Endothelial cell of umbilical vein (primary cell): ENCODE measurements around the gene PCDHGB7. TPM values are rescaled to one million over a fixed set of nuclear protein-coding genes. Genes with fewer than 3 reads are reported as not detected.

ENCODE experiments used
- BruUV-seq: library from RNA; stranded (reverse); fragments of 400-500 nt; replicated peaks from 2 replicates; lab custom pipeline; 2021; lab: Mats Ljungman, UMichigan
- CTCF ChIA-PET: fragments of 300-600, 350-600 bp; sonication (Branson Sonifier 250); formaldehyde crosslinking; loops from one replicate; lab custom pipeline; 2021; ENCODE audit warnings: antibody characterized with exemption, inconsistent platforms; lab: Charles Lee
- POLR2A ChIA-PET: fragments of 300-600, 350-600 bp; sonication (Branson Sonifier 250); formaldehyde crosslinking; loops from one replicate; lab custom pipeline; 2021; ENCODE audit warnings: antibody characterized with exemption, inconsistent platforms; lab: Charles Lee
- DNase-seq: peaks from one replicate; pipeline ENCODE4 v3.0.0-alpha.2; 2011; ENCODE audit warnings: low read depth, low spot score
- FAIRE-seq: peaks from 2 replicates; lab custom pipeline; 2011; peaks lifted over from hg19 to GRCh38; lab: Jason Lieb, UNC
- H2AFZ ChIP-seq: 2 replicates; pipeline ENCODE4 v1.6.0; 2012; ENCODE audit warnings: low read depth, low read length, control low read depth, inconsistent platforms
- H3K27ac ChIP-seq: 2 replicates; pipeline ENCODE4 v1.5.1; 2011; ENCODE audit warnings: low read depth, mild to moderate bottlenecking, control low read depth, low read length, moderate library complexity; ENCODE audit not compliant: insufficient read depth
- H3K27me3 ChIP-seq, 2 experiments: 2 replicates each; pipeline versions ENCODE4 v1.6.0 to v1.6.1; 2011; ENCODE audit warnings: low read length in 2 of 2, mixed read lengths in 1 of 2; ENCODE audit not compliant: control insufficient read depth in 2 of 2, insufficient read depth in 2 of 2
- H3K36me3 ChIP-seq, 2 experiments: 2 replicates in 1 of 2; 3 replicates in 1 of 2; pipeline ENCODE4 v1.5.1; 2011; ENCODE audit warnings: low read length in 2 of 2, mild to moderate bottlenecking in 1 of 2, moderate library complexity in 1 of 2; ENCODE audit not compliant: control insufficient read depth in 2 of 2, insufficient read depth in 2 of 2; ENCODE audit errors: extremely low read depth in 1 of 2
- H3K4me1 ChIP-seq: 3 replicates; pipeline ENCODE4 v1.5.1; 2011; ENCODE audit warnings: mild to moderate bottlenecking, low read length; ENCODE audit not compliant: control insufficient read depth, insufficient read depth; ENCODE audit errors: extremely low read depth
- H3K4me2 ChIP-seq: 2 replicates; pipeline ENCODE4 v1.6.1; 2011; ENCODE audit warnings: low read length, control low read depth, mixed read lengths; ENCODE audit not compliant: insufficient read depth
- H3K4me3 ChIP-seq, 3 experiments: fragments of 200-600 bp in 1 of 3; sonication (generic), shearing (Covaris generic) in 1 of 3; replicated peaks in 1 of 3; 2 replicates each; pipeline ENCODE4 v1.5.1; 2011 to 2016; ENCODE audit warnings: control low read depth in 3 of 3, low read length in 3 of 3, mild to moderate bottlenecking in 2 of 3, inconsistent platforms in 1 of 3, low read depth in 1 of 3, moderate library complexity in 1 of 3; ENCODE audit not compliant: insufficient read depth in 1 of 3
- H3K79me2 ChIP-seq: 2 replicates; pipeline ENCODE4 v1.6.0; 2012; ENCODE audit warnings: low read length, inconsistent platforms; ENCODE audit not compliant: control insufficient read depth, insufficient read depth
- H3K9ac ChIP-seq: replicated peaks from 2 replicates; pipeline ENCODE3; 2011; ENCODE audit warnings: low read length, control low read depth; ENCODE audit not compliant: insufficient read depth; ENCODE audit errors: extremely low read depth
- H3K9me1 ChIP-seq: replicated peaks from 3 replicates; pipeline ENCODE4 v1.6.0; 2011; ENCODE audit warnings: mild to moderate bottlenecking, low read length; ENCODE audit not compliant: control insufficient read depth, insufficient read depth; ENCODE audit errors: extremely low read depth
- H3K9me3 ChIP-seq: replicated peaks from 2 replicates; pipeline ENCODE4 v1.5.1; 2012; ENCODE audit warnings: low read length, inconsistent platforms; ENCODE audit not compliant: control insufficient read depth, insufficient read depth
- H4K20me1 ChIP-seq: replicated peaks from 2 replicates; pipeline ENCODE3; 2011; ENCODE audit warnings: mild to moderate bottlenecking, low read length; ENCODE audit not compliant: control insufficient read depth, insufficient read depth; ENCODE audit errors: extremely low read depth
- CTCF ChIP-seq, 2 donors: IDR thresholded peaks; 1 replicate in 1 of 2; 2 replicates in 1 of 2; pipeline ENCODE4 v1.5.1; 2011; ENCODE audit warnings: low read length in 2 of 2, mild to moderate bottlenecking in 2 of 2, moderate library complexity in 2 of 2, control low read depth in 1 of 2, inconsistent platforms in 1 of 2, low read depth in 1 of 2; ENCODE audit not compliant: insufficient read depth in 1 of 2; ENCODE audit errors: extremely low read depth in 1 of 2
- FOS ChIP-seq: IDR thresholded peaks from 2 replicates; pipeline ENCODE4 v1.6.1; 2011; ENCODE audit warnings: mild to moderate bottlenecking, low read length, moderate library complexity, borderline replicate concordance; ENCODE audit not compliant: insufficient read depth
- JUN ChIP-seq: IDR thresholded peaks from 2 replicates; pipeline ENCODE4 v1.6.1; 2011; ENCODE audit warnings: borderline replicate concordance, low read depth; ENCODE audit not compliant: insufficient read length, insufficient read depth
- MAX ChIP-seq: IDR thresholded peaks from 2 replicates; pipeline ENCODE4 v1.6.1; 2011; ENCODE audit not compliant: insufficient read depth, insufficient read length
- MYC ChIP-seq: IDR thresholded peaks from one replicate; pipeline ENCODE4 v1.6.1; 2011; ENCODE audit warnings: mild to moderate bottlenecking, low read depth, low read length
- POLR2A ChIP-seq: IDR thresholded peaks from 2 replicates; pipeline ENCODE4 v1.6.1; 2012; ENCODE audit warnings: low read depth, mild to moderate bottlenecking, control low read depth, low read length
- dilution Hi-C: fragments of 300-500 bp; cut with MboI; formaldehyde crosslinking; loops from one replicate; pipeline ENCODE4 v1.15.0; 2019; ENCODE audit warnings: low sequenced_read_pairs; ENCODE audit not compliant: extremely low pct_ligation_motif_present
- intact Hi-C: fragments of 100-400 bp; cut with micrococcal nuclease; formaldehyde crosslinking; loops from one replicate; pipeline ENCODE4 v1.10.0; 2022
- polyA plus RNA-seq, 4 experiments: library from polyadenylated mRNA; depleted of rRNA in 3 of 4; stranded (reverse) in 3 of 4; unstranded in 1 of 4; fragments of >200 nt; gene quantifications; 2 replicates each; pipeline versions ENCODE4 v1.2.1 to v1.2.3, GENCODE V29; 2011 to 2012; ENCODE audit warnings: missing spikeins in 1 of 4
- total RNA-seq: library from RNA; stranded (reverse); gene quantifications from 2 replicates; pipeline ENCODE4 v1.2.3, GENCODE V29; 2021

Gene PCDHGB7
- total and polyA plus RNA-seq, 2 donors (not counting 3 experiments of a cell fraction or from before 2014, with no cell fraction given), result 6.5 to 13.0 TPM

GRCh38 chr5:141465351-141465750 is 47.9 kb downstream of the PCDHGB7 start:
- H2AFZ ChIP-seq, result no peak overlapping the region
- H3K27me3 ChIP-seq, result no peaks in the 10 kb centered on the region
- DNase-seq, result no peak
- H3K4me2 ChIP-seq, result no peak overlapping the region
- H3K9me3 ChIP-seq, result no peaks in the 10 kb centered on the region
- dilution Hi-C loops, result no loop called here
- ChIA-PET POLR2A (no interaction called here), CTCF (interaction anchor here (0.7 to 1.5 kb wide), 4 partner anchors 10 to 35 kb away, joined by 3 to 5 read pairs (median 3); partner anchors contain the start of gene PCDHGA12)
- no peak overlapping the region for H3K4me3 ChIP-seq
- no peak overlapping the region for H3K9ac ChIP-seq
- no peaks in the 10 kb centered on the region for H3K9me1 ChIP-seq
- BruUV-seq, result no TSS peak
- H3K27ac ChIP-seq, result no peak overlapping the region
- FAIRE-seq, result no peak
- no peak for TF ChIP-seq FOS
- no peak for TF ChIP-seq POLR2A
- TF ChIP-seq MYC, result no peak
- TF ChIP-seq CTCF (IDR thresholded peaks at IDR 0.05; ENCODE audit: extremely low read depth in 1 of 2, insufficient read depth in 1 of 2, low read depth in 1 of 2, low read length in 2 of 2), result no peak
- TF ChIP-seq MAX, result no peak
- no peak for TF ChIP-seq JUN
- intact Hi-C loops, result no loop called here
- no peaks in the 10 kb centered on the region for H3K79me2 ChIP-seq
- H3K36me3 ChIP-seq, result no peaks in the 10 kb centered on the region
- no peaks in the 10 kb centered on the region for H3K4me1 ChIP-seq
- no peaks in the 10 kb centered on the region for H4K20me1 ChIP-seq

Other genes with a start within 250 kb of the PCDHGB7 start
Only the 30 nearest of the 37 such genes appear.
- 0.16 and 0.18 TPM in 2 replicates for gene PCDHB11, start 218.1 kb upstream of the PCDHGB7 start, total RNA-seq
- gene PCDHB11, start 218.1 kb upstream of the PCDHGB7 start, polyA plus RNA-seq, result 0.11 and 0.13 TPM in 2 replicates
- gene PCDHB12, start 209.0 kb upstream of the PCDHGB7 start, total RNA-seq, result 0.18 and 0.20 TPM in 2 replicates
- gene PCDHB12, start 209.0 kb upstream of the PCDHGB7 start, polyA plus RNA-seq, result 0.36 and 0.41 TPM in 2 replicates
- 0.65 and 0.77 TPM in 2 replicates for gene PCDHB13, start 203.8 kb upstream of the PCDHGB7 start, total RNA-seq
- gene PCDHB13, start 203.8 kb upstream of the PCDHGB7 start, polyA plus RNA-seq, result 0.57 and 0.64 TPM in 2 replicates
- 0.55 and 1.0 TPM in 2 replicates for gene PCDHB14, start 194.3 kb upstream of the PCDHGB7 start, total RNA-seq
- gene PCDHB14, start 194.3 kb upstream of the PCDHGB7 start, polyA plus RNA-seq, result 0.72 and 0.73 TPM in 2 replicates
- gene PCDHB15, start 172.3 kb upstream of the PCDHGB7 start, total RNA-seq, result 0.55 and 0.69 TPM in 2 replicates
- gene PCDHB15, start 172.3 kb upstream of the PCDHGB7 start, polyA plus RNA-seq, result 0.51 and 0.55 TPM in 2 replicates
- 0.39 and 0.46 TPM in 2 replicates for gene SLC25A2, start 113.6 kb upstream of the PCDHGB7 start, total RNA-seq
- gene SLC25A2, start 113.6 kb upstream of the PCDHGB7 start, polyA plus RNA-seq, result not detected in 2 replicates
- 55.0 and 62.0 TPM in 2 replicates for gene TAF7, start 96.9 kb upstream of the PCDHGB7 start, total RNA-seq
- 14.2 and 21.8 TPM in 2 replicates for gene TAF7, start 96.9 kb upstream of the PCDHGB7 start, polyA plus RNA-seq
- gene PCDHGA1, start 87.2 kb upstream of the PCDHGB7 start, total RNA-seq, result 0.22 and 0.30 TPM in 2 replicates
- 0.44 and 0.45 TPM in 2 replicates for gene PCDHGA1, start 87.2 kb upstream of the PCDHGB7 start, polyA plus RNA-seq
- 0.58 and 1.2 TPM in 2 replicates for gene PCDHGA2, start 78.9 kb upstream of the PCDHGB7 start, total RNA-seq
- gene PCDHGA2, start 78.9 kb upstream of the PCDHGB7 start, polyA plus RNA-seq, result 1.9 and 2.0 TPM in 2 replicates
- gene PCDHGA3, start 73.8 kb upstream of the PCDHGB7 start, total RNA-seq, result 1.1 and 1.2 TPM in 2 replicates
- gene PCDHGA3, start 73.8 kb upstream of the PCDHGB7 start, polyA plus RNA-seq, result 0.88 and 1.2 TPM in 2 replicates
- gene PCDHGB1, start 67.6 kb upstream of the PCDHGB7 start, total RNA-seq, result 0.58 and 0.62 TPM in 2 replicates
- 0.39 and 0.48 TPM in 2 replicates for gene PCDHGB1, start 67.6 kb upstream of the PCDHGB7 start, polyA plus RNA-seq
- 3.0 TPM in 2 replicates for gene PCDHGA4, start 62.7 kb upstream of the PCDHGB7 start, total RNA-seq
- 2.4 and 2.6 TPM in 2 replicates for gene PCDHGA4, start 62.7 kb upstream of the PCDHGB7 start, polyA plus RNA-seq
- 1.9 and 2.9 TPM in 2 replicates for gene PCDHGB2, start 57.7 kb upstream of the PCDHGB7 start, total RNA-seq
- gene PCDHGB2, start 57.7 kb upstream of the PCDHGB7 start, polyA plus RNA-seq, result 1.1 TPM in 2 replicates
- gene PCDHGA5, start 53.5 kb upstream of the PCDHGB7 start, total RNA-seq, result 0.78 and 0.93 TPM in 2 replicates
- gene PCDHGA5, start 53.5 kb upstream of the PCDHGB7 start, polyA plus RNA-seq, result 0.36 and 0.51 TPM in 2 replicates
- gene PCDHGB3, start 47.4 kb upstream of the PCDHGB7 start, total RNA-seq, result 1.7 and 2.0 TPM in 2 replicates
- gene PCDHGB3, start 47.4 kb upstream of the PCDHGB7 start, polyA plus RNA-seq, result 1.4 and 1.8 TPM in 2 replicates
- gene PCDHGA6, start 43.8 kb upstream of the PCDHGB7 start, total RNA-seq, result 2.7 and 2.9 TPM in 2 replicates
- gene PCDHGA6, start 43.8 kb upstream of the PCDHGB7 start, polyA plus RNA-seq, result 2.6 and 2.7 TPM in 2 replicates
- 1.5 and 1.8 TPM in 2 replicates for gene PCDHGA7, start 34.9 kb upstream of the PCDHGB7 start, total RNA-seq
- 0.68 and 0.84 TPM in 2 replicates for gene PCDHGA7, start 34.9 kb upstream of the PCDHGB7 start, polyA plus RNA-seq
- 4.4 and 6.5 TPM in 2 replicates for gene PCDHGB4, start 30.0 kb upstream of the PCDHGB7 start, total RNA-seq
- gene PCDHGB4, start 30.0 kb upstream of the PCDHGB7 start, polyA plus RNA-seq, result 6.9 and 8.1 TPM in 2 replicates
- gene PCDHGA8, start 25.0 kb upstream of the PCDHGB7 start, total RNA-seq, result 0.53 and 0.95 TPM in 2 replicates
- 0.43 and 0.44 TPM in 2 replicates for gene PCDHGA8, start 25.0 kb upstream of the PCDHGB7 start, polyA plus RNA-seq
- 11.4 and 14.4 TPM in 2 replicates for gene PCDHGB5, start 19.7 kb upstream of the PCDHGB7 start, total RNA-seq
- 7.9 and 10.1 TPM in 2 replicates for gene PCDHGB5, start 19.7 kb upstream of the PCDHGB7 start, polyA plus RNA-seq
- 3.5 and 3.9 TPM in 2 replicates for gene PCDHGA9, start 14.9 kb upstream of the PCDHGB7 start, total RNA-seq
- 1.1 and 1.2 TPM in 2 replicates for gene PCDHGA9, start 14.9 kb upstream of the PCDHGB7 start, polyA plus RNA-seq
- 4.8 and 4.9 TPM in 2 replicates for gene PCDHGB6, start 9.7 kb upstream of the PCDHGB7 start, total RNA-seq
- 2.2 and 2.3 TPM in 2 replicates for gene PCDHGB6, start 9.7 kb upstream of the PCDHGB7 start, polyA plus RNA-seq
- gene PCDHGA10, start 4.7 kb upstream of the PCDHGB7 start, total RNA-seq, result 4.4 and 5.8 TPM in 2 replicates
- gene PCDHGA10, start 4.7 kb upstream of the PCDHGB7 start, polyA plus RNA-seq, result 3.6 and 3.7 TPM in 2 replicates
- 10.3 and 11.5 TPM in 2 replicates for gene PCDHGA11, start 3.4 kb downstream of the PCDHGB7 start, total RNA-seq
- gene PCDHGA11, start 3.4 kb downstream of the PCDHGB7 start, polyA plus RNA-seq, result 8.0 and 8.1 TPM in 2 replicates
- gene PCDHGA12, start 12.8 kb downstream of the PCDHGB7 start, total RNA-seq, result 7.6 and 9.9 TPM in 2 replicates
- 3.2 and 4.2 TPM in 2 replicates for gene PCDHGA12, start 12.8 kb downstream of the PCDHGB7 start, polyA plus RNA-seq
- 25.4 and 36.1 TPM in 2 replicates for gene PCDHGC3, start 58.3 kb downstream of the PCDHGB7 start, total RNA-seq
- 9.2 and 14.9 TPM in 2 replicates for gene PCDHGC3, start 58.3 kb downstream of the PCDHGB7 start, polyA plus RNA-seq
- 0.90 and 2.1 TPM in 2 replicates for gene PCDHGC4, start 67.4 kb downstream of the PCDHGB7 start, total RNA-seq
- gene PCDHGC4, start 67.4 kb downstream of the PCDHGB7 start, polyA plus RNA-seq, result 0.25 and 0.32 TPM in 2 replicates
- gene PCDHGC5, start 71.4 kb downstream of the PCDHGB7 start, total RNA-seq, result 0.60 and 1.2 TPM in 2 replicates
- gene PCDHGC5, start 71.4 kb downstream of the PCDHGB7 start, polyA plus RNA-seq, result 0.21 and 0.48 TPM in 2 replicates
- gene DIAPH1, start 201.3 kb downstream of the PCDHGB7 start, total RNA-seq, result 103 and 105 TPM in 2 replicates
- gene DIAPH1, start 201.3 kb downstream of the PCDHGB7 start, polyA plus RNA-seq, result 59.2 and 68.6 TPM in 2 replicates
- 58.5 and 60.2 TPM in 2 replicates for gene HDAC3, start 219.2 kb downstream of the PCDHGB7 start, total RNA-seq
- gene HDAC3, start 219.2 kb downstream of the PCDHGB7 start, polyA plus RNA-seq, result 74.7 and 75.5 TPM in 2 replicates